ENCODE measurements around the gene SLC25A25. TPM values are rescaled to one million over a fixed set of nuclear protein-coding genes. Genes with fewer than 3 reads are reported as not detected.
A peak's percentile ranks its signal among the peaks of the same experiment; 100 is the strongest.

SLC25A25 gene
- total and polyA plus RNA-seq, 9 of the 15 experiments (the other 6 are each of a cell fraction or from before 2014, with no cell fraction given) = 0.07 to 35.9 (median 23.2) TPM

GRCh38 chr9:128072144-128073021 lies 4.4 kb downstream of the SLC25A25 start (continued):
- TF ChIP-seq, protein P1, sequence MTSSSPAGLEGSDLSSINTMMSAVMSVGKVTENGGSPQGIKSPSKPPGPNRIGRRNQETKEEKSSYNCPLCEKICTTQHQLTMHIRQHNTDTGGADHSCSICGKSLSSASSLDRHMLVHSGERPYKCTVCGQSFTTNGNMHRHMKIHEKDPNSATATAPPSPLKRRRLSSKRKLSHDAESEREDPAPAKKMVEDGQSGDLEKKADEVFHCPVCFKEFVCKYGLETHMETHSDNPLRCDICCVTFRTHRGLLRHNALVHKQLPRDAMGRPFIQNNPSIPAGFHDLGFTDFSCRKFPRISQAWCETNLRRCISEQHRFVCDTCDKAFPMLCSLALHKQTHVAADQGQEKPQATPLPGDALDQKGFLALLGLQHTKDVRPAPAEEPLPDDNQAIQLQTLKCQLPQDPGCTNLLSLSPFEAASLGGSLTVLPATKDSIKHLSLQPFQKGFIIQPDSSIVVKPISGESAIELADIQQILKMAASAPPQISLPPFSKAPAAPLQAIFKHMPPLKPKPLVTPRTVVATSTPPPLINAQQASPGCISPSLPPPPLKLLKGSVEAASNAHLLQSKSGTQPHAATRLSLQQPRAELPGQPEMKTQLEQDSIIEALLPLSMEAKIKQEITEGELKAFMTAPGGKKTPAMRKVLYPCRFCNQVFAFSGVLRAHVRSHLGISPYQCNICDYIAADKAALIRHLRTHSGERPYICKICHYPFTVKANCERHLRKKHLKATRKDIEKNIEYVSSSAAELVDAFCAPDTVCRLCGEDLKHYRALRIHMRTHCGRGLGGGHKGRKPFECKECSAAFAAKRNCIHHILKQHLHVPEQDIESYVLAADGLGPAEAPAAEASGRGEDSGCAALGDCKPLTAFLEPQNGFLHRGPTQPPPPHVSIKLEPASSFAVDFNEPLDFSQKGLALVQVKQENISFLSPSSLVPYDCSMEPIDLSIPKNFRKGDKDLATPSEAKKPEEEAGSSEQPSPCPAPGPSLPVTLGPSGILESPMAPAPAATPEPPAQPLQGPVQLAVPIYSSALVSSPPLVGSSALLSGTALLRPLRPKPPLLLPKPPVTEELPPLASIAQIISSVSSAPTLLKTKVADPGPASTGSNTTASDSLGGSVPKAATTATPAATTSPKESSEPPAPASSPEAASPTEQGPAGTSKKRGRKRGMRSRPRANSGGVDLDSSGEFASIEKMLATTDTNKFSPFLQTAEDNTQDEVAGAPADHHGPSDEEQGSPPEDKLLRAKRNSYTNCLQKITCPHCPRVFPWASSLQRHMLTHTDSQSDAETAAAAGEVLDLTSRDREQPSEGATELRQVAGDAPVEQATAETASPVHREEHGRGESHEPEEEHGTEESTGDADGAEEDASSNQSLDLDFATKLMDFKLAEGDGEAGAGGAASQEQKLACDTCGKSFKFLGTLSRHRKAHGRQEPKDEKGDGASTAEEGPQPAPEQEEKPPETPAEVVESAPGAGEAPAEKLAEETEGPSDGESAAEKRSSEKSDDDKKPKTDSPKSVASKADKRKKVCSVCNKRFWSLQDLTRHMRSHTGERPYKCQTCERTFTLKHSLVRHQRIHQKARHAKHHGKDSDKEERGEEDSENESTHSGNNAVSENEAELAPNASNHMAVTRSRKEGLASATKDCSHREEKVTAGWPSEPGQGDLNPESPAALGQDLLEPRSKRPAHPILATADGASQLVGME (CRISPR knock-in tag; IDR thresholded peaks at IDR 0.05) = no peak
- TF ChIP-seq MAZ (CRISPR knock-in tag; conservative IDR thresholded peaks at IDR 0.05 in 1 of 2, IDR thresholded peaks at IDR 0.05 in 1 of 2) (peak in 1 of 2 experiments; percentile 13; a peak in 1 of 4 replicates), HMBOX1 (IDR thresholded peaks at IDR 0.05) (no peak), ZNF134 (CRISPR knock-in tag; conservative IDR thresholded peaks at IDR 0.05) (no peak), MYC (IDR thresholded peaks at IDR 0.05; ENCODE audit: low read depth, low read length) (no peak; the same call in 1 of the 2 replicates), MYC (CRISPR knock-in tag; IDR thresholded peaks at IDR 0.05; ENCODE audit: borderline replicate concordance, low read depth) (peak; percentile 48; the same call in 1 of the 2 replicates), GABPA (tag; conservative IDR thresholded peaks at IDR 0.05; ENCODE audit: low read depth) (peak; percentile 42; the same call in 1 of the 2 replicates), MIER1 (IDR thresholded peaks at IDR 0.05; ENCODE audit: low read depth) (no peak)
- TF ChIP-seq, protein P2, sequence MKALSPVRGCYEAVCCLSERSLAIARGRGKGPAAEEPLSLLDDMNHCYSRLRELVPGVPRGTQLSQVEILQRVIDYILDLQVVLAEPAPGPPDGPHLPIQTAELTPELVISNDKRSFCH (CRISPR knock-in tag; IDR thresholded peaks at IDR 0.05) = no peak
- TF ChIP-seq, protein P2 (tag; IDR thresholded peaks at IDR 0.05) = no peak
